Measurements from ENCODE around the gene MSH3.
"Not testable (repeated sequence)": the region's sequence is repeated elsewhere in the genome, so short reads cannot be mapped to it uniquely, and the experiment has no call there.

MSH3 gene

GRCh38 chr5:80864109-80864508 lies 209.7 kb downstream of the MSH3 start:
- DNase-seq = no peak

GRCh38 chr5:80864706-80865435 lies 210.4 kb downstream of the MSH3 start:
- DNase-seq = no peak

- no peak for DNase-seq
Measured at GRCh38 chr5:80865551-80865950, 211.1 kb downstream of the MSH3 start.

- DNase-seq = no peak
Measured at GRCh38 chr5:80866371-80866770, 211.9 kb downstream of the MSH3 start.

- DNase-seq = no peak
Measured at GRCh38 chr5:80867233-80867632, 212.8 kb downstream of the MSH3 start.

- no peak for DNase-seq
Measured at GRCh38 chr5:80870442-80870841, 216.0 kb downstream of the MSH3 start.

- DNase-seq = no peak
Measured at GRCh38 chr5:80871541-80871961, 217.1 kb downstream of the MSH3 start.

- no peak for DNase-seq
Measured at GRCh38 chr5:80874162-80874561, 219.7 kb downstream of the MSH3 start.

- DNase-seq = no peak
Measured at GRCh38 chr5:80877592-80877991, 223.1 kb downstream of the MSH3 start.

- no peak for DNase-seq
Measured at GRCh38 chr5:80881726-80882125, 227.3 kb downstream of the MSH3 start.

- not testable (repeated sequence) for DNase-seq
Measured at GRCh38 chr5:80883390-80883789, 228.9 kb downstream of the MSH3 start.

- DNase-seq = no peak
Measured at GRCh38 chr5:80884086-80884813, 229.8 kb downstream of the MSH3 start.

- no peak for DNase-seq
Measured at GRCh38 chr5:80884929-80885328, 230.5 kb downstream of the MSH3 start.

GRCh38 chr5:80885396-80886000 lies 231.0 kb downstream of the MSH3 start:
- no peak for DNase-seq

- DNase-seq = no peak
Measured at GRCh38 chr5:80894083-80894482, 239.6 kb downstream of the MSH3 start.

- DNase-seq = no peak
Measured at GRCh38 chr5:80895523-80895922, 241.1 kb downstream of the MSH3 start.

- not testable (repeated sequence) for DNase-seq
Measured at GRCh38 chr5:80902624-80903023, 248.2 kb downstream of the MSH3 start.

- no peak for DNase-seq
Measured at GRCh38 chr5:80904533-80905187, 250.2 kb downstream of the MSH3 start.

GRCh38 chr5:80905405-80905804 lies 251.0 kb downstream of the MSH3 start:
- DNase-seq = no peak

GRCh38 chr5:80912479-80912878 lies 258.0 kb downstream of the MSH3 start:
- DNase-seq = no peak

- no peak for DNase-seq
Measured at GRCh38 chr5:80915716-80916115, 261.3 kb downstream of the MSH3 start.

GRCh38 chr5:80916676-80917075 lies 262.2 kb downstream of the MSH3 start:
- DNase-seq = no peak

- no peak for DNase-seq
Measured at GRCh38 chr5:80917631-80918030, 263.2 kb downstream of the MSH3 start.
